ENCODE measurements around the gene GRID1.

Gene GRID1

GRCh38 chr10:86085686-86086085 is 280.9 kb downstream of the GRID1 start:
- Mint-ChIP-seq H3K27ac (no peak overlapping the region), H3K4me1 (no peaks in the 10 kb centered on the region), H3K36me3 (ENCODE audit: low read depth) (no peaks in the 10 kb centered on the region), H3K9me3 (no peaks in the 10 kb centered on the region), H3K27me3 (ENCODE audit: low read depth) (peaks cover 12% of the 10 kb centered on the region), H3K4me3 (no peak overlapping the region)
- TF ChIP-seq CTCF (IDR thresholded peaks at IDR 0.05; ENCODE audit: unreplicated experiment in 3 of 3) = no peak

GRCh38 chr10:86085136-86085535 is 281.5 kb downstream of the GRID1 start:
- Mint-ChIP-seq H3K36me3 (ENCODE audit: low read depth) (no peaks in the 10 kb centered on the region), H3K9me3 (no peaks in the 10 kb centered on the region), H3K27me3 (ENCODE audit: low read depth) (peaks cover 14% of the 10 kb centered on the region), H3K4me3 (no peak overlapping the region), H3K27ac (no peak overlapping the region), H3K4me1 (no peaks in the 10 kb centered on the region)
- TF ChIP-seq CTCF (IDR thresholded peaks at IDR 0.05; ENCODE audit: unreplicated experiment in 3 of 3) = no peak

GRCh38 chr10:86084585-86084984 is 282.0 kb downstream of the GRID1 start:
- no peaks in the 10 kb centered on the region for H3K9me3 Mint-ChIP-seq
- no peak for TF ChIP-seq CTCF (IDR thresholded peaks at IDR 0.05; ENCODE audit: unreplicated experiment in 3 of 3)
- peaks cover 1% of the 10 kb centered on the region for H3K4me1 Mint-ChIP-seq
- H3K36me3 Mint-ChIP-seq (ENCODE audit: low read depth) = no peaks in the 10 kb centered on the region
- H3K27ac Mint-ChIP-seq = no peak overlapping the region
- no peak overlapping the region for H3K4me3 Mint-ChIP-seq
- peaks cover 17% of the 10 kb centered on the region for H3K27me3 Mint-ChIP-seq (ENCODE audit: low read depth)

GRCh38 chr10:86083664-86084175 is 282.9 kb downstream of the GRID1 start:
- H3K4me3 Mint-ChIP-seq = no peak overlapping the region

GRCh38 chr10:86083206-86083605 is 283.4 kb downstream of the GRID1 start:
- Mint-ChIP-seq H3K9me3 (no peaks in the 10 kb centered on the region), H3K27ac (no peak overlapping the region)

More at GRCh38 chr10:86083664-86084175, 282.9 kb downstream of the GRID1 start:
- H3K27me3 Mint-ChIP-seq (ENCODE audit: low read depth) = peaks cover 18% of the 10 kb centered on the region
- no peak for TF ChIP-seq CTCF (IDR thresholded peaks at IDR 0.05; ENCODE audit: unreplicated experiment in 3 of 3)
- H3K27ac Mint-ChIP-seq = no peak overlapping the region
- H3K36me3 Mint-ChIP-seq (ENCODE audit: low read depth) = no peaks in the 10 kb centered on the region
- peaks cover 6% of the 10 kb centered on the region for H3K4me1 Mint-ChIP-seq
- H3K9me3 Mint-ChIP-seq = no peaks in the 10 kb centered on the region

More at GRCh38 chr10:86083206-86083605, 283.4 kb downstream of the GRID1 start:
- peaks cover 18% of the 10 kb centered on the region for H3K27me3 Mint-ChIP-seq (ENCODE audit: low read depth)
- no peaks in the 10 kb centered on the region for H3K36me3 Mint-ChIP-seq (ENCODE audit: low read depth)
- H3K4me1 Mint-ChIP-seq = peaks cover 11% of the 10 kb centered on the region
- H3K4me3 Mint-ChIP-seq = no peak overlapping the region
- TF ChIP-seq CTCF (IDR thresholded peaks at IDR 0.05; ENCODE audit: unreplicated experiment in 3 of 3) = no peak

All from nephron (organoid).